RWPE1 (cell line): ENCODE results near the gene IFI30.
"Not testable (repeated sequence)": the region's sequence is repeated elsewhere in the genome, so short reads cannot be mapped to it uniquely, and the experiment has no call there.

Experiments
- CTCF ChIA-PET: fragments of 350-600 bp; sonication (Branson Sonifier 250); formaldehyde crosslinking; extraction: SDS; loops from one replicate; lab custom pipeline; 2021; lab: Yijun Ruan, JAX
- POLR2A ChIA-PET: fragments of 400-600 bp; formaldehyde crosslinking; extraction: SDS; loops from one replicate; lab custom pipeline; 2020; ENCODE audit warnings: antibody characterized with exemption; ENCODE audit not compliant: low non-redundant PET; lab: Yijun Ruan, JAX
- DNase-seq: peaks from one replicate; pipeline ENCODE4 v3.0.0; 2012; ENCODE audit warnings: low spot score
- H3K27ac ChIP-seq: fragments of 450-650 bp; 2 replicates; pipeline ENCODE4 v1.5.1; 2017
- CTCF ChIP-seq: fragments of 450-650 bp; conservative IDR thresholded peaks from 2 replicates; pipeline ENCODE4 v1.5.1; 2017; ENCODE audit warnings: low read depth, mild to moderate bottlenecking

Gene IFI30

DNA sequence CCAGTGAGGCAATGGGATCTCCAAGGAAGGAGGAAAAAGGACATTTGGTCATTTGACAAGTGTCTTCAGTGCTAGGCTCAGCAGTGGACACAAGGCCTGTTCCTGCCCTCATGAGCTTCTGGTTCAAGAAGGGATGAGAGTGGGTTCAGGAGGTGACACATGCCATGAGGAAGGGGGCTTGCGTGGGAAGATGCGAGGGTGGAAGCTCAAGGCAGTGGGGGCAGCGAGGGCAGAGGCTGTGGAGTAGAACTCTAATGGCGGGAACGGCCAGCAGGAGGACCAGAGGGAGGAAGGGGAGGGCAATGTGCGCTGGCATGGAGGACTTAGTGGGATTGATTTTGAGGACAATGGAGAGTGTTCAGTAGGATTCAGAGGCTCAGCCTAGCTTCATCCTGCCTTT lies 17.3 kb upstream of the IFI30 start:
- peak overlapping the region; percentile 99 for H3K27ac ChIP-seq
- DNase-seq: no peak
- no peak for TF ChIP-seq CTCF
- POLR2A ChIA-PET: no interaction called here
- CTCF ChIA-PET: interaction anchor here (0.6 to 1.5 kb wide), 3 partner anchors 12 to 171 kb away, joined by 3 to 4 read pairs (median 3); no protein-coding TSS in a partner anchor

GRCh38 chr19:18156841-18157464 lies 16.7 kb upstream of the IFI30 start:
- DNase-seq: peak; percentile 96
- no peak for TF ChIP-seq CTCF
- H3K27ac ChIP-seq: peak overlapping the region; percentile 99
- CTCF ChIA-PET: interaction anchor here (0.6 to 1.5 kb wide), 2 partner anchors 11 to 171 kb away, joined by 3 to 4 read pairs; no protein-coding TSS in a partner anchor
- POLR2A ChIA-PET: no interaction called here

- POLR2A ChIA-PET: no interaction called here
- peak; percentile 29; the same call in 1 of the 2 replicates for TF ChIP-seq CTCF
- peak; percentile 81 for DNase-seq
- CTCF ChIA-PET: interaction anchor here (1.1 kb wide), 2 partner anchors 10 to 51 kb away, joined by 3 read pairs; no protein-coding TSS in a partner anchor
- H3K27ac ChIP-seq: peak overlapping the region; percentile 99
These were observed 16.0 kb upstream of the IFI30 start for GRCh38 chr19:18157465-18158063.

- ChIA-PET CTCF (interaction anchor here (1.1 kb wide), 2 partner anchors 9 to 50 kb away, joined by 3 read pairs; no protein-coding TSS in a partner anchor), POLR2A (no interaction called here)
- H3K27ac ChIP-seq: peak overlapping the region; percentile 99
- no peak for TF ChIP-seq CTCF
- no peak for DNase-seq
These were observed 15.1 kb upstream of the IFI30 start for GRCh38 chr19:18158467-18158866.

DNA sequence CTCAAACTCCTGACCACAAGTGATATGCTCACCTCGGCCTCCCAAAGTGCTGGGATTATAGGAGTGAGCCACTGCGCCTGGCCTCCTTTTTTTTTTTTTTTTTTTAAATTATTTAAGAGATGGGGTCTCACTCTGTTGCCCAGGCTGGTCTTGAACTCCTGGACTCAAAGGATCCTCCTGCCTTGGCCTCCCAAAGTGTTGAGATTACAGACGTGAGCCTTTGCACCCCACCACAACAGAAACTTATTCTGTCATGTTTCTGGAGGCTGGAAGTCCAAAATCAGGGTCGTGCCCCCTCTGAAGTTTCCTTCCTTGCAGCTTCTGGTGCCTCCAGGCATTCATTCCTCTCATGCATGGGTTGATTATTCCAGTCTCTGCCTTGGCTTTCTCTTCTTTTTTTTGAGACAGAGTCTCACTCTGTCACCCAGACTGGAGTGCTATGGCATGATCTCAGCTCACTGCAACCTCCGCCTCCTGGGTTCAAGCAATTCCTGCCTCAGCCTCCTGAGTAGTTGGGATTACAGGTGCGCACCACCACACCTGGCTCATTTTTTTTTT lies 14.5 kb upstream of the IFI30 start:
- H3K27ac ChIP-seq: peak overlapping the region; percentile 99
- CTCF ChIA-PET: interaction anchor here (0.7 kb wide), 1 partner anchor 855 kb away, joined by 4 read pairs; no protein-coding TSS in a partner anchor
- POLR2A ChIA-PET, DNase-seq: not testable (repeated sequence)

GRCh38 chr19:18159810-18160209 lies 13.8 kb upstream of the IFI30 start:
- POLR2A ChIA-PET: interaction anchor here (0.6 kb wide), 1 partner anchor 311 kb away, joined by 3 read pairs; no protein-coding TSS in a partner anchor
- no peak for DNase-seq
- H3K27ac ChIP-seq: peak overlapping the region; percentile 99
- TF ChIP-seq CTCF: no peak
- CTCF ChIA-PET: interaction anchor here (0.6 to 2.6 kb wide), 3 partner anchors 47 to 856 kb away, joined by 3 to 8 read pairs (median 4); no protein-coding TSS in a partner anchor
